GM21447 (cell line): ENCODE results near the gene LARGE1.
"Not testable (repeated sequence)": the region's sequence is repeated elsewhere in the genome, so short reads cannot be mapped to it uniquely, and the experiment has no call there.

ENCODE experiments used
- ATAC-seq: cut with Tn5 transposase; IDR thresholded peaks from one replicate; pipeline ENCODE4 v1.9.1; 2021; ENCODE audit not compliant: unreplicated experiment

The LARGE1 gene

GRCh38 chr22:33492210-33492651 is 428.0 kb downstream of the LARGE1 start:
- ATAC-seq: no peak

- ATAC-seq: no peak
These were observed 433.1 kb downstream of the LARGE1 start for GRCh38 chr22:33487041-33487716.

- no peak for ATAC-seq
These were observed 438.7 kb downstream of the LARGE1 start for GRCh38 chr22:33481550-33481949.

GRCh38 chr22:33477120-33478111 is 442.9 kb downstream of the LARGE1 start:
- no peak for ATAC-seq

GRCh38 chr22:33476716-33477115 is 443.6 kb downstream of the LARGE1 start:
- ATAC-seq: no peak

- no peak for ATAC-seq
These were observed 444.1 kb downstream of the LARGE1 start for GRCh38 chr22:33476206-33476605.

- no peak for ATAC-seq
These were observed 445.7 kb downstream of the LARGE1 start for GRCh38 chr22:33474587-33474986.

- peak; percentile 69 for ATAC-seq
These were observed 447.6 kb downstream of the LARGE1 start for GRCh38 chr22:33472462-33473344.

- no peak for ATAC-seq
These were observed 449.8 kb downstream of the LARGE1 start for GRCh38 chr22:33470456-33470855.

GRCh38 chr22:33467620-33468095 is 452.6 kb downstream of the LARGE1 start:
- ATAC-seq: no peak

- ATAC-seq: no peak
These were observed 453.2 kb downstream of the LARGE1 start for GRCh38 chr22:33467080-33467479.

GRCh38 chr22:33465554-33465953 is 454.7 kb downstream of the LARGE1 start:
- ATAC-seq: no peak

- no peak for ATAC-seq
These were observed 455.6 kb downstream of the LARGE1 start for GRCh38 chr22:33464698-33465097.

GRCh38 chr22:33461698-33462434 is 458.4 kb downstream of the LARGE1 start:
- ATAC-seq: no peak

- not testable (repeated sequence) for ATAC-seq
These were observed 459.0 kb downstream of the LARGE1 start for GRCh38 chr22:33461245-33461644.

- no peak for ATAC-seq
These were observed 461.1 kb downstream of the LARGE1 start for GRCh38 chr22:33459137-33459536.

- no peak for ATAC-seq
These were observed 463.8 kb downstream of the LARGE1 start for GRCh38 chr22:33456511-33456910.

- no peak for ATAC-seq
These were observed 465.2 kb downstream of the LARGE1 start for GRCh38 chr22:33455036-33455435.

GRCh38 chr22:33451866-33452469 is 468.3 kb downstream of the LARGE1 start:
- ATAC-seq: no peak

GRCh38 chr22:33450756-33451155 is 469.5 kb downstream of the LARGE1 start:
- no peak for ATAC-seq
